ENCODE data around the gene AXDND1. TPM values are rescaled to one million over a fixed set of nuclear protein-coding genes. Genes with fewer than 3 reads are reported as not detected.
"Not testable (repeated sequence)": the region's sequence is repeated elsewhere in the genome, so short reads cannot be mapped to it uniquely, and the experiment has no call there.

The AXDND1 gene
- total RNA-seq, 1 experiment from 2014 or later: 0.15 TPM

- Histone ChIP-seq H3K4me1 (ENCODE audit: low read length) (peaks cover 4% of the 10 kb centered on the region), H3K4me3 (ENCODE audit: low read length) (no peak overlapping the region), H3K27me3 (ENCODE audit: low read length) (no peaks in the 10 kb centered on the region), H3K79me2 (ENCODE audit: low read length) (no peaks in the 10 kb centered on the region), H2AFZ (ENCODE audit: low read length) (no peak overlapping the region), H4K20me1 (ENCODE audit: insufficient read depth, low read depth, low read length) (no peaks in the 10 kb centered on the region), H3K4me2 (ENCODE audit: low read depth, low read length, poor library complexity, severe bottlenecking) (no peak overlapping the region), H3K9ac (ENCODE audit: low read length) (no peak overlapping the region), H3K27ac (ENCODE audit: low read length) (no peak overlapping the region), H3K36me3 (ENCODE audit: insufficient read depth, low read length) (no peaks in the 10 kb centered on the region), H3K9me3 (ENCODE audit: low read length) (no peaks in the 10 kb centered on the region), H3K9me2 (replicated peaks; ENCODE audit: insufficient read depth, low read length) (no peaks in the 10 kb centered on the region)
- no peak for DNase-seq
These were observed 71.4 kb downstream of the AXDND1 start for GRCh38 chr1:179437171-179437570.

- not testable (repeated sequence) for H4K20me1 ChIP-seq (ENCODE audit: insufficient read depth, low read depth, low read length); H3K27me3 ChIP-seq (ENCODE audit: low read length); H3K9ac ChIP-seq (ENCODE audit: low read length); DNase-seq; H3K4me1 ChIP-seq (ENCODE audit: low read length); H2AFZ ChIP-seq (ENCODE audit: low read length); H3K9me2 ChIP-seq (replicated peaks; ENCODE audit: insufficient read depth, low read length); H3K4me2 ChIP-seq (ENCODE audit: low read depth, low read length, poor library complexity, severe bottlenecking); H3K36me3 ChIP-seq (ENCODE audit: insufficient read depth, low read length); H3K4me3 ChIP-seq (ENCODE audit: low read length); H3K27ac ChIP-seq (ENCODE audit: low read length); H3K79me2 ChIP-seq (ENCODE audit: low read length); H3K9me3 ChIP-seq (ENCODE audit: low read length)
These were observed 73.9 kb downstream of the AXDND1 start for GRCh38 chr1:179439646-179440045.

GRCh38 chr1:179440301-179440700, 74.5 kb downstream of the AXDND1 start:
- H3K79me2 ChIP-seq (ENCODE audit: low read length): not testable (repeated sequence)

DNA sequence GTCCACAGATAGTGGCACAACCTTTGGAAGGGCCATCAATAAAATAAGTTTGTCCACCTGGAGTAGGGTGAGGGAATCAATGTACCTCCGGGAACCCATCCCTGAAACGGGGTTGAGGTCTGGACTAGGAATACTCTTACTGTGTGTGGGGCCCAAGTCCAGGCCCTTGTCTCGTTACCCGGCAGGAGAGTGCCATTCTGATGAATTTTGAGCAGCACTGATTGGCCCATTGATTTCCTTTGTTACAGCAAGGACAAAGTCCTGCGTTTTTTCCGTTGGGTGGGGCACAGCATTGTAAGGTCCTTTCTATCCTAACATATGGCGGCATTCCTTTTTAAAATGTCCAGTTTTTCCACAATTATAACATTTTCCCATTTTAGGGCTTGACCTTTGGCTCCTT, 75.2 kb downstream of the AXDND1 start:
- no peaks in the 10 kb centered on the region for H3K79me2 ChIP-seq (ENCODE audit: low read length)
- no peak for DNase-seq
- no peak overlapping the region for H3K4me3 ChIP-seq (ENCODE audit: low read length)
- no peaks in the 10 kb centered on the region for H3K9me2 ChIP-seq (replicated peaks; ENCODE audit: insufficient read depth, low read length)
- H3K4me2 ChIP-seq (ENCODE audit: low read depth, low read length, poor library complexity, severe bottlenecking): no peak overlapping the region
- H3K9me3 ChIP-seq (ENCODE audit: low read length): no peaks in the 10 kb centered on the region
- H3K27ac ChIP-seq (ENCODE audit: low read length): no peak overlapping the region
- H3K27me3 ChIP-seq (ENCODE audit: low read length): no peaks in the 10 kb centered on the region
- H2AFZ ChIP-seq (ENCODE audit: low read length): no peak overlapping the region
- H3K9ac ChIP-seq (ENCODE audit: low read length): no peak overlapping the region
- peaks cover 4% of the 10 kb centered on the region for H3K4me1 ChIP-seq (ENCODE audit: low read length)
- H4K20me1 ChIP-seq (ENCODE audit: insufficient read depth, low read depth, low read length): no peaks in the 10 kb centered on the region
- no peaks in the 10 kb centered on the region for H3K36me3 ChIP-seq (ENCODE audit: insufficient read depth, low read length)

More at GRCh38 chr1:179440301-179440700, 74.5 kb downstream of the AXDND1 start:
- H3K9me2 ChIP-seq (replicated peaks; ENCODE audit: insufficient read depth, low read length); H3K4me2 ChIP-seq (ENCODE audit: low read depth, low read length, poor library complexity, severe bottlenecking); DNase-seq; H4K20me1 ChIP-seq (ENCODE audit: insufficient read depth, low read depth, low read length); H3K27me3 ChIP-seq (ENCODE audit: low read length); H3K27ac ChIP-seq (ENCODE audit: low read length); H3K9me3 ChIP-seq (ENCODE audit: low read length); H3K4me1 ChIP-seq (ENCODE audit: low read length); H3K36me3 ChIP-seq (ENCODE audit: insufficient read depth, low read length); H2AFZ ChIP-seq (ENCODE audit: low read length); H3K4me3 ChIP-seq (ENCODE audit: low read length); H3K9ac ChIP-seq (ENCODE audit: low read length): not testable (repeated sequence)

DNA sequence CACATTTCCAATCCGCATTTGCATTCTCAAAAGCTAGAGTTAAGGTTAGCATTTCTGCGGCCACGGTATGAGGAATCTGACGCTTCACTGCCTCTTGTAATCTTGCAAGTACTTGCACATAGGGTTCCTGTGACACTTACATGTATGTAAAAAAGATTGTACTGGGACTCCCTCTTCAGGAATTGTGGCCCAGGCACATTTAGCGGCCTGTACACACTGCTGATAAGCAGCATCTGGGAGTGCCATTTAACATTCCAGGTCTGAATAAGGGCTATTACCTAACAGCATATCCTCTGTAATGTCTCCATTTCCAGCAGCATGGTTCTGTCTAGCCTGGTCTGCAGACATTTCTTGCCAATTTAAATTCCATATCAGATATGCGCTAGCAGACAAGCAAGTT, 75.7 kb downstream of the AXDND1 start:
- Histone ChIP-seq H2AFZ (ENCODE audit: low read length) (no peak overlapping the region), H3K9me2 (replicated peaks; ENCODE audit: insufficient read depth, low read length) (no peaks in the 10 kb centered on the region), H3K79me2 (ENCODE audit: low read length) (no peaks in the 10 kb centered on the region), H3K36me3 (ENCODE audit: insufficient read depth, low read length) (no peaks in the 10 kb centered on the region), H3K9me3 (ENCODE audit: low read length) (no peaks in the 10 kb centered on the region), H3K27ac (ENCODE audit: low read length) (no peak overlapping the region), H4K20me1 (ENCODE audit: insufficient read depth, low read depth, low read length) (no peaks in the 10 kb centered on the region), H3K9ac (ENCODE audit: low read length) (no peak overlapping the region), H3K27me3 (ENCODE audit: low read length) (0 out of 2 replicates have a peak, but pooled peaks cover 4% of the 10 kb centered on the region), H3K4me3 (ENCODE audit: low read length) (no peak overlapping the region), H3K4me1 (ENCODE audit: low read length) (peaks cover 4% of the 10 kb centered on the region), H3K4me2 (ENCODE audit: low read depth, low read length, poor library complexity, severe bottlenecking) (no peak overlapping the region)
- DNase-seq: no peak

GRCh38 chr1:179442846-179443245, 77.1 kb downstream of the AXDND1 start:
- H3K9me3 ChIP-seq (ENCODE audit: low read length); H3K4me2 ChIP-seq (ENCODE audit: low read depth, low read length, poor library complexity, severe bottlenecking); H3K9ac ChIP-seq (ENCODE audit: low read length); H3K27me3 ChIP-seq (ENCODE audit: low read length); H3K36me3 ChIP-seq (ENCODE audit: insufficient read depth, low read length); H4K20me1 ChIP-seq (ENCODE audit: insufficient read depth, low read depth, low read length); H2AFZ ChIP-seq (ENCODE audit: low read length); H3K9me2 ChIP-seq (replicated peaks; ENCODE audit: insufficient read depth, low read length); H3K4me1 ChIP-seq (ENCODE audit: low read length); H3K4me3 ChIP-seq (ENCODE audit: low read length); H3K27ac ChIP-seq (ENCODE audit: low read length); DNase-seq; H3K79me2 ChIP-seq (ENCODE audit: low read length): not testable (repeated sequence)

- no peak overlapping the region for H3K4me2 ChIP-seq (ENCODE audit: low read depth, low read length, poor library complexity, severe bottlenecking)
- no peak for DNase-seq
- H3K9me3 ChIP-seq (ENCODE audit: low read length): no peaks in the 10 kb centered on the region
- no peaks in the 10 kb centered on the region for H3K9me2 ChIP-seq (replicated peaks; ENCODE audit: insufficient read depth, low read length)
- 0 out of 2 replicates have a peak, but pooled peaks cover 4% of the 10 kb centered on the region for H3K27me3 ChIP-seq (ENCODE audit: low read length)
- H4K20me1 ChIP-seq (ENCODE audit: insufficient read depth, low read depth, low read length): no peaks in the 10 kb centered on the region
- H3K36me3 ChIP-seq (ENCODE audit: insufficient read depth, low read length): no peaks in the 10 kb centered on the region
- no peaks in the 10 kb centered on the region for H3K4me1 ChIP-seq (ENCODE audit: low read length)
- H3K27ac ChIP-seq (ENCODE audit: low read length): no peak overlapping the region
- no peak overlapping the region for H3K4me3 ChIP-seq (ENCODE audit: low read length)
- no peaks in the 10 kb centered on the region for H3K79me2 ChIP-seq (ENCODE audit: low read length)
- no peak overlapping the region for H2AFZ ChIP-seq (ENCODE audit: low read length)
- no peak overlapping the region for H3K9ac ChIP-seq (ENCODE audit: low read length)
These were observed 79.8 kb downstream of the AXDND1 start for GRCh38 chr1:179445593-179445992.

DNA sequence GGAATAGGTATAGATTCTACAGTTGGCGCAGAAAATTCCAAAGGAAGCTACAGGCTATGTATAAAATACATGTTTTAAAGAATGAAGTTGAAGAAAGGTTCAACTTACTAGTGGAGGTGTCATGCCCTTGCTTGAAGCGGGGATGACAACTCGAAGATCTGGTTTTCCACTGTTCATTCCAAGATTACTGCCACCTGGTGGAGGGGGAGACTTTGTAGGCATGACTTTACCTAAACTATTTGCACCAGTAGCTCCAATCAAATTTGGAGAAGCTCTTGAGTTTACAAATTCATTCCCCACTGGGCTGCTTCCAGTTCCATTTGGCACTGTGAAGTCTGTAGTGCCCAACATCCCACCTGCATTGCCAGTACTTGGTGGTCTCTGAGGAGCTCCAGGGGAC, 81.7 kb downstream of the AXDND1 start:
- no peaks in the 10 kb centered on the region for H4K20me1 ChIP-seq (ENCODE audit: insufficient read depth, low read depth, low read length)
- no peak overlapping the region for H3K27ac ChIP-seq (ENCODE audit: low read length)
- DNase-seq: peak; percentile 66
- H2AFZ ChIP-seq (ENCODE audit: low read length): no peak overlapping the region
- no peaks in the 10 kb centered on the region for H3K4me1 ChIP-seq (ENCODE audit: low read length)
- no peaks in the 10 kb centered on the region for H3K79me2 ChIP-seq (ENCODE audit: low read length)
- H3K9ac ChIP-seq (ENCODE audit: low read length): no peak overlapping the region
- H3K27me3 ChIP-seq (ENCODE audit: low read length): 0 out of 2 replicates have a peak, but pooled peaks cover 4% of the 10 kb centered on the region
- no peaks in the 10 kb centered on the region for H3K9me2 ChIP-seq (replicated peaks; ENCODE audit: insufficient read depth, low read length)
- no peaks in the 10 kb centered on the region for H3K9me3 ChIP-seq (ENCODE audit: low read length)
- H3K36me3 ChIP-seq (ENCODE audit: insufficient read depth, low read length): no peaks in the 10 kb centered on the region
- H3K4me3 ChIP-seq (ENCODE audit: low read length): no peak overlapping the region
- H3K4me2 ChIP-seq (ENCODE audit: low read depth, low read length, poor library complexity, severe bottlenecking): no peak overlapping the region
